ENCODE measurements around the gene TGFBR1.
"Not testable (repeated sequence)": the region's sequence is repeated elsewhere in the genome, so short reads cannot be mapped to it uniquely, and the experiment has no call there.

TGFBR1 gene

DNA sequence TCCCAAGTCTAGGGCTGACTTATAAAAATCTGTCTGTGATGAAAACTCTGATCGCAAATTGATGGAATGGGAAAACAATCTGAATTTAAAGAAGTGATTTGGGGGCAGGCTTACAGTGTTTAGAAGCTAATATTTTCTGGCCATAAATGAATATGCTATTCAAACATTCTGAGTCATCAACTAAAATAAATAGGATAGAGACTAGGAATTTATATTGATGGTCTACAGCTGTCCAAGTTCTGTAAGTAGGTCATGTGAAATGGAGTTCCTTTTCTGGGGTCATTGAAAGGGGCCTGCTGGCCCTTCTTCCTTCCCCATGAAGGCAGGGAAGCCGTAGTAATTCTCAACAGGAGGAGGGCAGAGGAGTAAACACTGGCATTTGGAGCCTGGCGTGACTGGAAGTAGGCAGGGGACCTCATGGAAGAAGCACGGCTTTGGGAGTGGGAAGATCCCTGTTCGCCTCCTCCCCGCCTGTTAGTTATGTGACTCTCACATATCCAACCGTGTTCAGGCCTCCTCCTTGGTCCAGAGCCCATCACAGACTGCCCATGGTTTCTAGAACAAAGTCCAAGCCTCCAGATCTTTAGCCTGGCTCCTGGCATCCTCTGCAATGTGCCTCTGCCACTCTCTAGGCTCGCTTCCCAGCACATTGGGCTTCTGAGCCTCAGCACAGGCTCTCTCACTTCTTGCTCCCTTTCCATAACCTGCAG, 85.1 kb downstream of the TGFBR1 start:
- no peak for DNase-seq (ENCODE audit: low read depth)

DNA sequence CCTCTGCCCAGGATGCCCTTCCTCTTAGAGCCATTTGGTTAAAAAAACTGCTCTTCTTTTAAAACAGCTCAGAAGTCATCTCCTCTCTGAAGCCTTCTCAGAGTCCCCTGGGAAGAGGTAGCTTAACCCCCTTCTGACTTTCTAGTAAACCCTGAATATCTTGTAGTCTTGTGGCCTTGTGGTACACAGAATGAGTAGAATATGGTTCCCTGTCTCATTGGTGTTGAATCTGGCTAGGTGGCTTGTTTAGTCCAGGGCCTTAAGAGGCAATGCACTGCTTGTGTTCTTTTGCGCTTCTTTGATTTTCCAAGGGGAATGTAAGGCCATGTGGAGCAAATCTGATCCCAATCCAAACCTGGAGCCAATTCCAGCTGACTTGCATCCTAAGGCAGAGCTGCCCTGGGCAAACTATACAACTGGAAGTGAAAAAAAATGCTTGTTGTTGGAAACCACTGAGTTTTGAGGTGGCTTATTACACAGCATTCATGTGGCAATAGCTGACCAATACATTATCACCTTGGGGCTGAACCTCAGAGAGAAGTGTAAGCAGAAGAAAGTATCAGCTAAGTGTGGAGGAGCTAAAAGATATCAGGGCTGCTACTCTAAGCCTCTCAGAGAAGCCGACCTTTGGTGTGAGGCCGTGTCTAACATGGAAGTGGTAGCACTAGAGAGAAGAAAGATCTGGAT, 85.8 kb downstream of the TGFBR1 start:
- no peak for DNase-seq (ENCODE audit: low read depth)

DNA sequence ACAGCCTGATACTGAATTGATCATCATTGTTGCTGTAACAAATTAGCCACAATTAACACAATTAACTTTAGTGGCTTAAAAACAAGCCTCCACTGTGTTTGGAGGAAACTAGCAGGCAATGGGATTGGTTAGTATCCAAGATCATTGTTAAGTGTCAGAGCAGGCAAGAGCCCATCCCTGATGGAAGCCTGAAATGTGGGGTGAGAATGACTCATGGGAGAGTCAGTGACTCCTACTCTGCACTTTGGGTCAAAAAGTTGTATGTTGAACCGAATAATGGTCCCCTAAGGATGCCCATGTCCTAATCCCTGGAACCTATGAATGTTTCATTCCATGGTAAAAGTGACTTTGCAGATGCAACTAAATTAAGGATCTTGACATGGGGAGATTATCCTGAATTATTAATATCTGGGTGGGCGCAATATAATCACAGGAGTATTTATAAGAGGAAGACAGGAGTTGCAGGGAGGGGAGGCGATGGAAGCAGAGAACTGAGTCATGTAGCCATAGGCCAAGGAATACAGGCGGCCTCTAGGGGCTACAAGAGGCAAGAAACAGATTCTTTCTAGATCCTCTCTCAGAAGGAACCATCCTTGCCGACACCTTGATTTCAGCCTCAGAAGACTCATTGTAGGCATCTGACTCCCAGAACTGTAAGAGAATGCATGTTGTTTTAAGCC, 88.0 kb downstream of the TGFBR1 start:
- no peak for DNase-seq (ENCODE audit: low read depth)

DNA sequence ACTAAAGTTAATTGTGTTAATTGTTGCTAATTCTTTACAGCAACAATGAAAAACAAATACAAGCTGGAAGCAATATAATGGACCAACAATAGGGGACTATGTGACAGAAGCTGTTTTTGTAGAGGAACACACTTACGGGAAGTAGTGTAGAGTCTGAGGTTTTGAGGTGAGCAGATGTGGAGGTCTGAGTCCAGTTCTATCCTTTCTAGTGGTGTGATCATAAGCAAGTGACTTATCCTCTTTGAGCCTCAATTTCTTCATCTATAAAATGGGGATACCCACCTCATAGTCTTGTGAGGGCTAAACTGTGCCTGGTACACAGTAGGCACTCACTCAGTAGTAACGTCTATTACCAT, 88.5 kb downstream of the TGFBR1 start:
- DNase-seq (ENCODE audit: low read depth), result no peak

DNA sequence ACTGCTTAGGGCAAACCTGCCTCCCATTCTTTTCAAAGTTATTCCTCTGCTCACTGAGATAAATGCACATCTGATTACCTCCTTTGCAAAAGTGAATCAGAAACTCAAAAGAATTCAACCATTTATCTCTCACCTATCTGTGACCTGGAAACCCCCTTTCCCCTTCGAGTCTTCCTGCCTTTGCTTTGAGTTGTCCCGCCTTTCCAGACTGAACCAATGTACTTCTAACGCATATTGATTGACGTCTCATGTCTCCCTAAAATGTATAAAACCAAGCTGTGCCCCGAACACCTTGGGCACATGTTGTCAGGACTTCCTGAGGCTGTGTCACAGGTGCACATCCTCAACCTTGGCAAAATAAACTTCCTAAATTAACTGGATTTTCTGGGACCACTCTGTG, 91.6 kb downstream of the TGFBR1 start:
- not testable (repeated sequence) for DNase-seq (ENCODE audit: low read depth)

DNA sequence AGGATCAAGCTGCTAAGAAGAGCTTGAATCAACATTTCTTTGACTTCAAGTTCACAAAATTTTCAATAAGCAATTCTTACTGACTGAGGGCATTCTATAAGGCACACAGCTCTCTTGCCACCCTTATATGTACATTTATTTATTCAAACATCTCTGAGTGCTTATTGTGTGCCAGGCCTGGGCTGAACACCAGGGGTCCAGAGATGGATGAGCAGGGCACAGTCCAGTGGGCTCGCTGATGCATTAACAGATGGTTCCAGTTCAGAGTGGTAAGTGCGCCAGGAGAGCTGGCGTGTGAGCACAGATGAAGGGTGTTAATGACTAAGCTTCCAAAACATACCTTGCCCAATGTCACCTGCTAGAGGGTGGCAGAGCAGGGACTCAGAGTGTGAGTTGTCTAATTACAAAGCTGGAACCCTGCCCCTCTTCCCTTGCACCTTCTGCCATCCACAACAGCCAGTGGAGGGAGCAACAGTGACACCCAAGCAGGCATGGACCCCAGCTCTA, 92.3 kb downstream of the TGFBR1 start:
- DNase-seq (ENCODE audit: low read depth), result no peak

DNA sequence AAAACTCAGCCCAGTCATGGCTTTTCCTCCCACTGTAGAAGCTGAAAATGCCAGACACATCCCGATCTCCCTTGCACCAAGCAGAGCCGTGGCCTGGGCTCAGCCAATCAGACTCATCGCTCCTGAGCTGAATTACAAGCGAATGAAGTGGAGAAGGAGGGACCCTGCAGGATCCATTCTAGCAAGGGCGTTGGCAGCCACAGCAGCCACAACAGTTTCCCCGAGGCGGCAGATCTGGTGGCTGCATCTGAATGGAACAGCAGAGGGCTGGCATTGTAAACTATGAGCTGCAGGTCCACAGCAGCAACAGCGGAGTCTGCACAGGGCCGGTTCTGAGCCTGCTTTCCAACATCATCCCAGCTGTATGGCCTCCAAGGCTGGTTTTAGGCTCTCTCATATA, 93.1 kb downstream of the TGFBR1 start:
- DNase-seq (ENCODE audit: low read depth), result no peak

DNA sequence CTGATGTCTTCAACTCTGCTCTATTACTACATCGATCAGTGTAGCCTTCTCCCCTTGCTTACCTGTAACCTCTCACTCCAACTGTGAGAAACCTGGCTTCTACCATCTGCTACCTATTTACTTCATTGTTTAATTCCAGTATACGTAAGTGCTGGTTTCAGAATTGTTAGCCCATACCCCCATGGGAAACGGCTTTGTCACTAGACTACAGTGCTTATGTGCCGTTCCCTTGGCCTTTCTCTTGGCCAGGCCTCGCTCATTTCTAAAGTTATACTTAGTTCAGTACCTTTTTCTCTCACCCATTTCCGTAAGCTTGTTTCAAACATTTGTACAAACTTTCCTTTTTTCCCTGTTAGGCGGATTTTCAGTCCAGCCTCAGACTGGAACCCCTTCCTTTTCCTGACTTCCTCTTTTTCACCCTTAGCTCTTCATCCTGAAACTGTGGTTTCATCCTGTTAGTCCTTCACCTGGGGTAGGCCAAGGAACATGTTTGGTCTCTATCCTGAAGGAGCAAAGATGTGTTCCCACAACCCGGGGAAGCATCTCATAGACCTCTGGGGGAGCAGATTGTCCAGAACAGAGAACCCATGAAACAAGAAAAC, 95.1 kb downstream of the TGFBR1 start:
- no peak for DNase-seq (ENCODE audit: low read depth)

DNA sequence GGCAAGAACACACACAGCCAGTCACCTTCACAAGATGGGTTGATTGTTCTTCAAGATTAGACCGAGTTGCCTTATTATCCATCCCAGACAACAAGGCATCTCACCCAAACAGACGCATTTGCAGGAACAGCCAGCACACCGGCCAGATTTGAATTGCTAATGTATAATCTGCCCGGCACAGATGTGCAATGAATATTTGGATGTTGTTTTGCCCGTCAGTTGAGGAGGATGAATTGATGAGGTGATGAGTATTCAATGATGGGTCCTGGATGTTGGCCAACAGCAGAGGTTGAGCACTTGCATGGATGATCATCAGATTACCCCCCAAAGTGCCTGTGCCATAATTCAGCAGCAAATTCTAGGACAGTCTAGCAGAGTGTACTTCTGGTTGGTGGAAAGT, 96.7 kb downstream of the TGFBR1 start:
- no peak for DNase-seq (ENCODE audit: low read depth)

Data from stimulated activated CD8-positive, alpha-beta memory T cell treated with anti-CD3 and anti-CD28 coated beads, Interleukin-4, amount 100 ng/mL, for 24 hours (primary cell).